Measurements from ENCODE around the gene LTBP1.

DNA sequence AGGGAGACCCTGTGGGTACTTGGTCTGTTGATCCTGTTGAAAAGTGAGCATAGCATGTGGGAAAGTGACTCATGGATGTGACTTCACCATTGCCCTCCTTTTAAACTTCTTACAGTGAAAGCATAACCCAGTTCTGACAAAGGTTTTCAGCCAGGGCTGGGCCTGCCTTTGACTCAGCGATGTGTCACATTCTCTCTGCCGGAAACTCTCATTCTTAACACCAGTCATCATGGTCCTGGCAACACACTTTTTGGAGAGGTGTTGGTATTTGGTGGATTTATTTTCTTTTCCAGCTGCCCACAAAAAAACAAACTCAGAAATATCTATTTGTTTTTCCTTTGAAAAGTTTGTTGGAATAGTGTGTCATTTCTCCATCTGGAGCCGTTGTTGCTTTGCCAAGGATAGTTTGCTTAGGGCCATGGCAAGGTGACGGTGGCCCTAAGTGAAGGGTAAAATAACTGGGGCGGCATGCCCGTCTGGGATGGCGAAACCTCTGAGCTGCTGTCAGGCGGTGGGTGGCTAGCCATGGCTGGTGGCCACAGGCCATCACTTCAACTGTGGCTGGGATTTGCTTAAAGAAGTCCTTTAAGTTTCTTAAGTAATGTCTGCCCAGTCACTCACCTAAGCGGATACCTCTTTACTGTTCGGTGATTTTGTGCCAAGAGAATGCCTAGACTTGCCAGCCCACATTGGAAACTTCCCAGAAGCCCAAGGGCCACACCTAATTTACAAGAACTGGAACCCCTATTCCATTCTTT lies 123.3 kb downstream of the LTBP1 start:
- TF ChIP-seq, protein P1, sequence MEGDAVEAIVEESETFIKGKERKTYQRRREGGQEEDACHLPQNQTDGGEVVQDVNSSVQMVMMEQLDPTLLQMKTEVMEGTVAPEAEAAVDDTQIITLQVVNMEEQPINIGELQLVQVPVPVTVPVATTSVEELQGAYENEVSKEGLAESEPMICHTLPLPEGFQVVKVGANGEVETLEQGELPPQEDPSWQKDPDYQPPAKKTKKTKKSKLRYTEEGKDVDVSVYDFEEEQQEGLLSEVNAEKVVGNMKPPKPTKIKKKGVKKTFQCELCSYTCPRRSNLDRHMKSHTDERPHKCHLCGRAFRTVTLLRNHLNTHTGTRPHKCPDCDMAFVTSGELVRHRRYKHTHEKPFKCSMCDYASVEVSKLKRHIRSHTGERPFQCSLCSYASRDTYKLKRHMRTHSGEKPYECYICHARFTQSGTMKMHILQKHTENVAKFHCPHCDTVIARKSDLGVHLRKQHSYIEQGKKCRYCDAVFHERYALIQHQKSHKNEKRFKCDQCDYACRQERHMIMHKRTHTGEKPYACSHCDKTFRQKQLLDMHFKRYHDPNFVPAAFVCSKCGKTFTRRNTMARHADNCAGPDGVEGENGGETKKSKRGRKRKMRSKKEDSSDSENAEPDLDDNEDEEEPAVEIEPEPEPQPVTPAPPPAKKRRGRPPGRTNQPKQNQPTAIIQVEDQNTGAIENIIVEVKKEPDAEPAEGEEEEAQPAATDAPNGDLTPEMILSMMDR (IDR thresholded peaks at IDR 0.05), result no peak
- no peak for TF ChIP-seq POLR2A (IDR thresholded peaks at IDR 0.05)

Data from lower leg skin (tissue), 3 donors.